HG03064 (cell line): ENCODE measurements around the gene NELL1.

Source experiments
- ATAC-seq: cut with Tn5 transposase; IDR thresholded peaks from one replicate; pipeline ENCODE4 v1.9.1; 2021; ENCODE audit warnings: low read depth; ENCODE audit not compliant: unreplicated experiment

The NELL1 gene

GRCh38 chr11:20661850-20662249, 7.5 kb upstream of the NELL1 start:
- ATAC-seq, result no peak

- ATAC-seq, result no peak
Observed at GRCh38 chr11:20668131-20668809, 1.1 kb upstream of the NELL1 start.

- ATAC-seq, result no peak
Observed at GRCh38 chr11:20669820-20670684, 666 bp downstream of the NELL1 start.

- no peak for ATAC-seq
Observed at GRCh38 chr11:20670932-20671403, 1.6 kb downstream of the NELL1 start.

DNA sequence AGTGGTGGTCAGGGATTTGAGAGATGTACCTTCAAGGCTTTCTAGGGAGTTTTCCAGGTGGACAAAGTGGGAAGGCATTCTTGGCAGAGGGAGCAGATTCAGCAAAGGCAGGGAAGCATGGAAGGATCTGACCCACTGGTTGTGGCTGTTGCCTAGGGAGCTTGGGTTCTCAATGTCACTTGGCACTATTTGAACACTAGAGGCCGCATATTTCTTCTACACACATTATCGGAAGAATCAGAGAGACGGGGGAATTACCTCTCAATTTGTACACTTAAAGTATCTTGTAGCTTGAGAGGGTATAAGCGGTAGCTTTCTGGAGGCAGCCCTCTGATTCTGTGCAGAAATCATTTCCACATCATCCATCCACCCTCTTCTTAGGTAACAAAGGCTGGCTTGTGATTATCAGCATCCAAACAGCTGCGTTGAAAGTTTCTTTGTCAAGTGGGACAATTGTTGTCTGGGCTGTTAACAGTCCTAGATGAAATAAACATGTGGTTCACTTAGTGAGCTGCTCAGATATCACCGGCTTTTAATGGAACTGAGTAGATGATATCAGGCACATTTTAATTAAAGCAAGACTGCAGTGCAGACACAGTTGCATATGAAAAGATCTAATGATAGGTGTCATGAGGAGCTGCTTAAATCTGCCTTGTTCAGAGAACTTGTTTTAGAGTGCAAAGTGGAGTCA, 2.6 kb downstream of the NELL1 start:
- no peak for ATAC-seq

DNA sequence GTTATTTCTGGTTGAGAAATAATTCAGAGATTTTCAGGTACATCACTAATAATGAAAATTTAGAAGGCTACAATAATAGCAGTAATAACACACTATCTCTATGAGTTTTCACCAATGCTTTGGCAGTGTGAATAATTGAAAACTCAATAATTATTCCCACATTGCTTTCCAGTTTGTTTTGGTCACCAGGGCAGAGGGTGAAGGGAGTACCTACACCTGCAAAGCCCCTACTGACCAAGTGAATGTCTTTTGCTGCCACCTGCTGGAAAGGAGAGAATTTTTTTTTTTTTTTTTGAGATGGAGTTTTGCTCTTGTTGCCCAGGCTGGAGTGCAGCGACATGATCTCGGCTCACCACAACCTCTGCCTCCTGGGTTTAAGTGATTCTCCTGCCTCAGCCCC, 3.2 kb downstream of the NELL1 start:
- no peak for ATAC-seq

GRCh38 chr11:20676658-20677057, 7.3 kb downstream of the NELL1 start:
- ATAC-seq, result no peak

DNA sequence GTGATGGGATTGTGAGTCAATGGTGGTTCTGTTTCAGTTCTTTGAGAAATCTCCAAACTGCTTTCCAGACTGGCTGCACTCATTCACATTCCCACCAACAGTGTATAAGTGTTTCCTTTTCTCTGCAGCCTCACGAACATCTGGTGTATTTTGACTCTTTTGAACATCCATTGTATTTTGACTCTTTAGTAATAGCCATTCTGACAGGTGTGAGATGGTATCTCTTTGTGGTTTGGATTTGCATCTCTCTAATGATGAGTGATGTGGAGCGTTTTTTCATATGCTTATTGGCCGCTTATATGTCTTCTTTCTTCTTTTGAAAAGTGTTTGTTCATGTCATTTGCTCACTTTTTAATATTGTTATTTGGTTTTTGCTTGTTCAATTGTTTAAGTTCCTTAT, 19.4 kb downstream of the NELL1 start:
- no peak for ATAC-seq

DNA sequence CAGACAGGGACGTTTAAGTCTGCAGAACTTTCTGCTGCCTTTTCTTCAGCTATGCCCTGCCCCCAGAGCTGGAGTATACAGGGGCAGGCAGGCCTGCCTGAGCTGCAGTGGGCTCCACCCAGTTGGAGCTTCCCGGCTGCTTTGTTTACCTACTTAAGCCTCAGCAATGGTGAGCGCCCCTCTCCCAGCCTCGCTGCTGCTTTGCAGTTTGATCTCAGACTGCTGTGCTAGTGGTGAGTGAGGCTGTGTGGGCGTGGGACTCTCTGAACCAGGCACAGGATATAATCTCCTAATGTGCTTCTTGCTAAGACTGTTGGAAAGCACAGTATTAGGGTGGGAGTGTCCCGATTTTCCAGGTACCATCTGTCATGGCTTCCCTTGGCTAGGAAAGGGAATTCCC, 38.5 kb downstream of the NELL1 start:
- no peak for ATAC-seq

DNA sequence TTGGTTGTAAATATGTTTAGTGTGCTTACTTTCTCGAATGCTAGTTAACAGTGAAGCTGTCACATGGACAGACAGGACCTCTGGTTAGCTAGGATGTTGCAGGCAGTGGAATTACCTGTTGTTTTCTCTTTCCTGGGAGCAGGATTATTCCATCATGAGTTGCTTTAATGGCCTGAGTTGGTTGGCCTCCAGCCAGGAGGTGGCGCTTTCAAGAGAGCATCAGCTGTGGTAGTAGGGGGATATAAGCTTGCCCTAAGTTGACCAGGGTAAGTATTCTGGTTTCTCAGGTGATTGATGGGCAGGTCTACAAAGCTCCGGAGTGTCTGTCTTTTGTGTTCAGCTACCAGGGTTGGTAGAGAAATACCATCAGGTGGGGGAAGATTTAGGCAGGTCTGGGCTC, 43.5 kb downstream of the NELL1 start:
- no peak for ATAC-seq

- no peak for ATAC-seq
Observed at GRCh38 chr11:20715464-20715863, 46.1 kb downstream of the NELL1 start.

DNA sequence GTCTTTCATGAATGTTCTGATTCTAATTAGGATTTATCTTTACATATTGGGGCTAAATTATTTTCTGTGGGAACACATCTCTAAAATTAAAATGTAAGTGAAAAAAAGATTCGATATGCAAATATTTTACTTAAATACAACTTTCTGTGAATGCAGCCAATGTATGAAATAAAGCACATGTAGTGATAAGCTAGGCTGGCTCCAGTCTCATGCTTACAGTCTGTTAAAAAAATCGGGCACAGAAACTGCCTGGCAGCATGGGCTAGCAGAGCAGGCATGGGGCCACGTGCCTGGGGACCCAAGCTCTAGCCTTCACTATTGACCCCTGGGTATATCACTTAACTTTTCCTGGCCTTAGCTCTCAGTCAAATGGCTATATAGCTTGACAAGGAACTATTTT, 46.5 kb downstream of the NELL1 start:
- no peak for ATAC-seq

DNA sequence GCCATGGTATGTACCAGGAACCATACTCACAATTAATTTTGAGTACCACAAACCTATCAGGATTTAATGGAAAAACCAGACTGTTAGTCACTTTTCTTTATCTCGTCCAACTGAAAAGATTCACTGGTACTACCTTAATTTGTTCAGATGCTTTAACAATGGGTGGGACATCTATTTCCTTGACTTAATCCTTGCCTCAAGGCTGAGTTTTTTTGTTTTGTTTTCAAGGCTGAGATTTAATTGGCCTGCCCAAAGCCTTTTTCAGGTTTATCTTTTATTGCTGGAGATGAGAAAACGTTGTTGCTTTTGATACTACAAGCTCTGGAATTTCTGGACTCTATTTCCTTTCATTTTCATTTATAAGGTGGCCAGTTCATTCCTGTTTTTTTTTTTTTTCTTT, 50.4 kb downstream of the NELL1 start:
- ATAC-seq, result no peak

DNA sequence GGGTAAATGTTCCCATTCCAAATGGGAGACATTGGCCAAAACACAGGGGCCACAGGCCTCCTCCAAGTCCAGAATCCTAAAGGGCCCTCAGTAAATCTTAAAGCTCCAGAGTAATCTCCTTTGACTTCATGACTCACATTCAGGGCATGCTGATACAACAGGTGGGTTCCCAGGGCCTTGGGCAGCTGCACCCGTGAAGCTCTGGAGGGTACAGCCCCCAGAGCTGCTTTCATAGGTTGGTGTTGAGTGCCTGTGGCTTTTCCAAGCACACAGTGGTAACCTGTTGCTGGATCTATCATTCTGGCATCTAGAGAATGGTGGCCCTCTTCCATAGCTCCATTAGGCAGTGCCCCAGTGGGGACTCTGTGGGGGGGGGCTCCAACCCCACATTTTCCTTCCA, 54.0 kb downstream of the NELL1 start:
- ATAC-seq, result no peak

DNA sequence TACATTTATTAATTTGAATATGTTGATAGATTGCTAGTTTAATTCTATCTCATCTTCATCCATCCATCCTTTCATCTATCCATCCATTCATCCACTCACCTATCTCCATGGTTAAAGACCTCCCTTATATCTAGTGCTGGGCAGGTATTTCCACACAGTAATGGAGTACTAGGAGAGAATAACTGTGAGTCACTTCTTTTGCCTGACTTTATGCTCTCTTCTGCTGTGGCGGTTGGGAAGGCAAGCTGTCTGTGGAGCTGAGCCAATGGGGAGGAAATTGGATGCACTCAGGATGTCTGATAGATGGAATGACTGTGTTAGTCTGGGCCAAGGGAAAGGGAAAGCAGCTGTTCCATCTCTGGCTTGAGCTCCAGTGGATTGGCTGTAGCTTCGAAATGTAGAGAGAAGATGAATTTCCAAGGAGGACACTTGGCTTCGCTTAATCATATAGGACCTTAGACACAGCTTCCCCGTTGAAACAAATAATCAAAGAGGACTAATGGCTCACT, 60.3 kb downstream of the NELL1 start:
- ATAC-seq, result no peak

GRCh38 chr11:20731676-20732215, 62.4 kb downstream of the NELL1 start:
- ATAC-seq, result no peak

DNA sequence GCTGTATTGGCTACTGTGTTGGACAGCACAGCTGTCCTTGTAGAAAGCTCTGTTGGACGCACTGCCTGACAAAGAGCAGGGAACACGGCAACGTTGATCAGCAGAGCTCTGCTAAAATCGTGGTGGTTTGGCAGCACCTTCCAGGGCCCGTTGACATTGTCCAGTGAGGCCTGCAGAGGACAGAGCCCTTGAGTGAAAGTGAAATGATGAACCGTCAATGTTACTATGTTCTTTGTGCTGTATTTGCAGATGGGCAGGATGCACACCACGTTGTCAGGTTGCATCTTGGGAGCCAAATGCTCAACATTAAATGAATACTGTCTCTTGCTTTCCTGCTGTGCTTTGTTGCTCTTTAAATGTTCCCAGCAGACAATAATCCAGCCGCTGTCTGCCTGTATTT, 69.7 kb downstream of the NELL1 start:
- no peak for ATAC-seq

- no peak for ATAC-seq
Observed at GRCh38 chr11:20739577-20739976, 70.2 kb downstream of the NELL1 start.

DNA sequence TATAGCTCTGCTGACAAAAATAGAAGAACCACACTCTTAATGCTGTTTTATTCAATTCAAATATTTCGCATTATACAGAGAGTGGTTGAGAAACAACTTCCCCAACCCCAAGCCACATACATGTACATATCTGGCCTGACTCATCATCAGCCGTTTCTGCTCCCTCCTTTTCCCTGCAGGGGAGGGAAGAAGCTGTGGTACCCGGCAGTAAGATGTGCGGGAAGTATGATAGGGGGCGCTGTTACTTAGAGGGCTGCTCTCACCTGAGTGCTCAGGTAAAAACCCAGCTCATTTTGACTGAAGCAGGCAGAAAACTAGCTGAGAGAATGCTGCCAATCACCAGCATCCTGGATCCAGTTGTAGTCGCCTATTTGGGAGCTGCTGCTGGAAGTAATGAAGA, 85.5 kb downstream of the NELL1 start:
- ATAC-seq, result no peak

GRCh38 chr11:20759541-20759940, 90.2 kb downstream of the NELL1 start:
- ATAC-seq, result no peak

- no peak for ATAC-seq
Observed at GRCh38 chr11:20760811-20761210, 91.4 kb downstream of the NELL1 start.
